Skeletal muscle tissue (tissue), 4 donors: Measurements from ENCODE around the gene NOX4. TPM values are rescaled to one million over a fixed set of nuclear protein-coding genes. Genes with fewer than 3 reads are reported as not detected.

ENCODE experiments used
- H3K27ac ChIP-seq: one replicate; pipeline ENCODE4 v1.7.0; 2013; ENCODE audit warnings: mild to moderate bottlenecking, low read depth, low read length, inconsistent platforms
- H3K27me3 ChIP-seq, 3 donors: one replicate each; pipeline ENCODE4 v1.7.0; 2013; ENCODE audit warnings: low read length in 3 of 3; ENCODE audit not compliant: control insufficient read depth in 3 of 3, insufficient read depth in 3 of 3
- H3K36me3 ChIP-seq, 3 donors: one replicate each; pipeline ENCODE4 v1.7.0; 2013; ENCODE audit warnings: low read length in 3 of 3; ENCODE audit not compliant: control insufficient read depth in 3 of 3, insufficient read depth in 3 of 3
- H3K4me1 ChIP-seq, 3 donors: one replicate each; pipeline ENCODE4 v1.7.0; 2013; ENCODE audit warnings: low read length in 3 of 3, mild to moderate bottlenecking in 3 of 3; ENCODE audit not compliant: control insufficient read depth in 3 of 3, insufficient read depth in 3 of 3
- H3K4me3 ChIP-seq, 3 donors: one replicate each; pipeline ENCODE4 v1.7.0; 2013; ENCODE audit warnings: low read length in 3 of 3
- H3K9ac ChIP-seq, 3 donors: one replicate each; pipeline ENCODE4 v1.7.0; 2013; ENCODE audit warnings: low read length in 3 of 3, mild to moderate bottlenecking in 3 of 3, moderate library complexity in 2 of 3, low read depth in 1 of 3
- H3K9me3 ChIP-seq, 3 donors: one replicate each; pipeline ENCODE4 v1.7.0; 2013; ENCODE audit warnings: low read length in 3 of 3; ENCODE audit not compliant: control insufficient read depth in 3 of 3
- total RNA-seq: library from RNA; depleted of rRNA; stranded (reverse); fragments of >200 nt; gene quantifications from one replicate; pipeline ENCODE4 v1.2.3, GENCODE V29; 2014
- donor health status: Osteomylitis.

Gene NOX4
- total RNA-seq = 5.2 TPM

GRCh38 chr11:89490981-89491690, at the start of gene NOX4:
Gene NOX4 (minus strand): TSS chr11:89491375. CDS start chr11:89491246, 129 bp downstream.
- peak within 1 kb of the TSS in 2 of 3 donors; percentile 8 to 64 for H3K9ac ChIP-seq
- no peaks in the 10 kb centered on the region for H3K9me3 ChIP-seq
- H3K27me3 ChIP-seq = peaks cover 0 to 2% (median 0%) of the 10 kb centered on the region in 3 donors
- H3K27ac ChIP-seq = peak within 1 kb of the TSS; percentile 37
- H3K4me3 ChIP-seq = peak within 1 kb of the TSS; percentile 53 to 64 (median 60)
- no peaks in the 10 kb centered on the region for H3K4me1 ChIP-seq
- H3K36me3 ChIP-seq = no peaks in the 10 kb centered on the region

GRCh38 chr11:89540826-89541225, 49.7 kb upstream of the NOX4 start:
- Histone ChIP-seq H3K4me1 (no peaks in the 10 kb centered on the region), H3K4me3 (no peak overlapping the region), H3K9ac (no peak overlapping the region), H3K9me3 (no peaks in the 10 kb centered on the region), H3K36me3 (no peaks in the 10 kb centered on the region), H3K27me3 (no peaks in the 10 kb centered on the region), H3K27ac (no peak overlapping the region)

DNA sequence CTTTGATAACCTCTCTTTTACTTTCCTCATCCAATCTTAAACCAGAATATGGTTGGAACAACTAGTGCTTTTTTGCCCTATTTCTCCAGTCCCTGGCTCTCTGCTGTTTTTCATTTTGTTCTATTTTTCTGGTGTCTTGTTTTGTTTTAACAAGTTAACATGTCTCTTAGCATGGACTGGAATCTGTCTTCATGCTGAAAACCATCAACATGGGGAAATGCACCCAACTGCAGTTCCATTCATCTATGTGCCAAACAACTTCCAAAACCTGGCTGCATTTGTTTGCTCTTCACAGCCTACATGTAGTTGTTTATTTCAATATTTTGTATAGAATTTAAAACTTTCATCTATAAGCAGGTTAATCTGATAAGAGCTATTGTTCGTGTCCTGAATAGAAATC, 46.8 kb upstream of the NOX4 start:
- Histone ChIP-seq H3K4me1 (no peaks in the 10 kb centered on the region), H3K4me3 (no peak overlapping the region), H3K27me3 (no peaks in the 10 kb centered on the region), H3K36me3 (no peaks in the 10 kb centered on the region), H3K27ac (no peak overlapping the region), H3K9me3 (no peaks in the 10 kb centered on the region), H3K9ac (no peak overlapping the region)

- Histone ChIP-seq H3K9ac (no peak overlapping the region), H3K4me3 (no peak overlapping the region), H3K4me1 (no peaks in the 10 kb centered on the region), H3K36me3 (no peaks in the 10 kb centered on the region), H3K27me3 (no peaks in the 10 kb centered on the region), H3K9me3 (no peaks in the 10 kb centered on the region), H3K27ac (no peak overlapping the region)
These were observed 45.8 kb upstream of the NOX4 start for GRCh38 chr11:89536926-89537325.

- Histone ChIP-seq H3K4me1 (no peaks in the 10 kb centered on the region), H3K27me3 (no peaks in the 10 kb centered on the region), H3K4me3 (no peak overlapping the region), H3K27ac (no peak overlapping the region), H3K36me3 (no peaks in the 10 kb centered on the region), H3K9ac (no peak overlapping the region), H3K9me3 (no peaks in the 10 kb centered on the region)
These were observed 44.0 kb upstream of the NOX4 start for GRCh38 chr11:89535221-89535620.

GRCh38 chr11:89529626-89530380, 38.6 kb upstream of the NOX4 start:
- Histone ChIP-seq H3K27ac (no peak overlapping the region), H3K9me3 (no peaks in the 10 kb centered on the region), H3K36me3 (no peaks in the 10 kb centered on the region), H3K4me3 (no peak overlapping the region), H3K4me1 (no peaks in the 10 kb centered on the region), H3K27me3 (no peaks in the 10 kb centered on the region), H3K9ac (no peak overlapping the region)

GRCh38 chr11:89521792-89522191, 30.6 kb upstream of the NOX4 start:
- H3K27me3 ChIP-seq = no peaks in the 10 kb centered on the region
- no peak overlapping the region for H3K9ac ChIP-seq
- no peaks in the 10 kb centered on the region for H3K9me3 ChIP-seq
- no peaks in the 10 kb centered on the region for H3K36me3 ChIP-seq
- H3K4me1 ChIP-seq = no peaks in the 10 kb centered on the region
- H3K27ac ChIP-seq = no peak overlapping the region
- no peak overlapping the region for H3K4me3 ChIP-seq

GRCh38 chr11:89521294-89521693, 30.1 kb upstream of the NOX4 start:
- Histone ChIP-seq H3K9ac (no peak overlapping the region), H3K9me3 (peaks cover 0 to 3% (median 0%) of the 10 kb centered on the region in 3 donors), H3K27me3 (no peaks in the 10 kb centered on the region), H3K4me3 (no peak overlapping the region), H3K36me3 (no peaks in the 10 kb centered on the region), H3K4me1 (no peaks in the 10 kb centered on the region), H3K27ac (no peak overlapping the region)

DNA sequence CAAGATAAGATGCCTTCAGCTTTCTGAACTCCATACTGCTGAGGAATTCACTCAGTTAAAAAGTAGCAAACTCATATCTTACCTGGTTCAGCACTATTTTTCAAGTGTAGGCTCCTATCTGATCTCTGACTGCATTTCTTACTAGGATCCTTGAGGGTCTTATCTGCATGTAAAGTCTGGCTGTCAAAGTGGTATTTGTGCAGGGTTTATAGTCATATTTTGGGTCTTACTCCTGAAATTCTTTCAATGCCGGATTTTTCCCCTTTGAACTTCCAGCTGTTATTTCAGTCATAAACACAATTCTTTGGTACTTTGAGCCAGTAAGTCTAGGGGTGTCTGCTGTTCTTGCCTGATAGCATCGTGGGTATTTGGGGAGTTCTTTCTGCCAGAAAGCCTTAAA, 25.3 kb upstream of the NOX4 start:
- Histone ChIP-seq H3K36me3 (no peaks in the 10 kb centered on the region), H3K4me3 (no peak overlapping the region)

DNA sequence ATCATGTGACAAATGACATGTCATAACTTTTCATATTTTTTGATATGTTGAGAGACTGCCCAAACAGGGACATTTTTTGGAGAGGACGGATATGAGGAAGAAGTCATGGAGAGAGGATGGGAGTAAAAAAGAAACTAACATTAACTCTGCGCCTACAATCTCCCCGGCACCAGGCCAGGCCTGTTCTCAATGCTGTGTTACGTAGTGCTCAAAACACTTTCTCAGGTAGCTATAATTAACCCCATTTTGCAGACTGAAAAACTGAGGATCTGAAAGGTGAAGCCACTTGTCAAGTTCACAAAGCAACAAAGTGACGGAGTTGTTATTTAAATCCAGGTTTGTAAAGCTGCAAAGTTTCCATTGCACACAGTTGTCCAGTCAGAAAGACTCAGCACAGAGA, 17.4 kb upstream of the NOX4 start:
- Histone ChIP-seq H3K4me1 (no peaks in the 10 kb centered on the region), H3K27me3 (no peaks in the 10 kb centered on the region), H3K9me3 (no peaks in the 10 kb centered on the region), H3K4me3 (no peak overlapping the region), H3K36me3 (no peaks in the 10 kb centered on the region), H3K9ac (no peak overlapping the region), H3K27ac (no peak overlapping the region)

More for the DNA sequence above, 25.3 kb upstream of the NOX4 start:
- Histone ChIP-seq H3K9ac (no peak overlapping the region), H3K27ac (no peak overlapping the region), H3K9me3 (peaks cover 0 to 3% (median 0%) of the 10 kb centered on the region in 3 donors), H3K27me3 (no peaks in the 10 kb centered on the region), H3K4me1 (no peaks in the 10 kb centered on the region)
